Measurements from ENCODE around the gene SCUBE1.
A peak's percentile ranks its signal among the peaks of the same experiment; 100 is the strongest.

The SCUBE1 gene

DNA sequence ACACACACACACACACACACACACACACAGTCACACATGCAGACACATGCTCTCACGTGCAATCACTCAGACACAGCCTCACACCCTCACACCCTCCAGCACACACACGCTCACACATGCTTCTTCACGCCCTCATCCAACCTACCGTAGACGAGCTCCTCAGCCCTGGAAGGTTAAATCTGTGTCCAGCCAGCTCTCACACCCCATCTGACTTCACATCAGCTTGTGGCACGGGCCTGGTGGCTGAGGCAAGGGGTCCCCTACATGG lies 1.3 kb upstream of the SCUBE1 start:
- no peak overlapping the region for H3K4me2 ChIP-seq (ENCODE audit: low read length)
- H3K27ac ChIP-seq, result no peak overlapping the region
- TF ChIP-seq, protein P1, sequence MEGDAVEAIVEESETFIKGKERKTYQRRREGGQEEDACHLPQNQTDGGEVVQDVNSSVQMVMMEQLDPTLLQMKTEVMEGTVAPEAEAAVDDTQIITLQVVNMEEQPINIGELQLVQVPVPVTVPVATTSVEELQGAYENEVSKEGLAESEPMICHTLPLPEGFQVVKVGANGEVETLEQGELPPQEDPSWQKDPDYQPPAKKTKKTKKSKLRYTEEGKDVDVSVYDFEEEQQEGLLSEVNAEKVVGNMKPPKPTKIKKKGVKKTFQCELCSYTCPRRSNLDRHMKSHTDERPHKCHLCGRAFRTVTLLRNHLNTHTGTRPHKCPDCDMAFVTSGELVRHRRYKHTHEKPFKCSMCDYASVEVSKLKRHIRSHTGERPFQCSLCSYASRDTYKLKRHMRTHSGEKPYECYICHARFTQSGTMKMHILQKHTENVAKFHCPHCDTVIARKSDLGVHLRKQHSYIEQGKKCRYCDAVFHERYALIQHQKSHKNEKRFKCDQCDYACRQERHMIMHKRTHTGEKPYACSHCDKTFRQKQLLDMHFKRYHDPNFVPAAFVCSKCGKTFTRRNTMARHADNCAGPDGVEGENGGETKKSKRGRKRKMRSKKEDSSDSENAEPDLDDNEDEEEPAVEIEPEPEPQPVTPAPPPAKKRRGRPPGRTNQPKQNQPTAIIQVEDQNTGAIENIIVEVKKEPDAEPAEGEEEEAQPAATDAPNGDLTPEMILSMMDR (IDR thresholded peaks at IDR 0.05), result no peak
- no peak overlapping the region for H3K9ac ChIP-seq
- no peak overlapping the region for H2AFZ ChIP-seq
- H3K9me3 ChIP-seq (ENCODE audit: control insufficient read depth, low read length), result no peaks in the 10 kb centered on the region
- no peaks in the 10 kb centered on the region for H3K36me3 ChIP-seq (ENCODE audit: control insufficient read depth, insufficient read depth, low read length)
- no peaks in the 10 kb centered on the region for H3K79me2 ChIP-seq
- no peak overlapping the region for H3K4me3 ChIP-seq (ENCODE audit: low read depth, low read length)
- H3K27me3 ChIP-seq (ENCODE audit: control insufficient read depth, insufficient read depth, low read length), result no peaks in the 10 kb centered on the region
- no peaks in the 10 kb centered on the region for H3K4me1 ChIP-seq

GRCh38 chr22:43343670-43344519 lies 723 bp upstream of the SCUBE1 start:
- Histone ChIP-seq H3K9me3 (ENCODE audit: control insufficient read depth, low read length) (no peaks in the 10 kb centered on the region), H3K27ac (no peak overlapping the region), H3K4me2 (ENCODE audit: low read length) (peak overlapping the region; percentile 47), H3K36me3 (ENCODE audit: control insufficient read depth, insufficient read depth, low read length) (no peaks in the 10 kb centered on the region), H2AFZ (peak overlapping the region; percentile 60), H3K4me1 (no peaks in the 10 kb centered on the region), H3K4me3 (ENCODE audit: low read depth, low read length) (peak overlapping the region; percentile 30), H3K9ac (no peak overlapping the region), H3K27me3 (ENCODE audit: control insufficient read depth, insufficient read depth, low read length) (no peaks in the 10 kb centered on the region), H3K79me2 (no peaks in the 10 kb centered on the region)
- TF ChIP-seq, protein P1 (IDR thresholded peaks at IDR 0.05), result no peak

GRCh38 chr22:43342347-43343261 lies 568 bp downstream of the SCUBE1 start:
- Histone ChIP-seq H3K4me2 (ENCODE audit: low read length) (peak overlapping the region; percentile 59), H3K36me3 (ENCODE audit: control insufficient read depth, insufficient read depth, low read length) (no peaks in the 10 kb centered on the region), H3K9ac (no peak overlapping the region), H3K9me3 (ENCODE audit: control insufficient read depth, low read length) (no peaks in the 10 kb centered on the region), H2AFZ (no peak overlapping the region), H3K79me2 (no peaks in the 10 kb centered on the region), H3K4me3 (ENCODE audit: low read depth, low read length) (no peak overlapping the region), H3K27ac (no peak overlapping the region), H3K27me3 (ENCODE audit: control insufficient read depth, insufficient read depth, low read length) (no peaks in the 10 kb centered on the region), H3K4me1 (no peaks in the 10 kb centered on the region)
- TF ChIP-seq, protein P1 (IDR thresholded peaks at IDR 0.05), result no peak

GRCh38 chr22:43341565-43341964 lies 1.6 kb downstream of the SCUBE1 start:
- no peak overlapping the region for H3K9ac ChIP-seq
- H3K27me3 ChIP-seq (ENCODE audit: control insufficient read depth, insufficient read depth, low read length), result no peaks in the 10 kb centered on the region
- no peaks in the 10 kb centered on the region for H3K36me3 ChIP-seq (ENCODE audit: control insufficient read depth, insufficient read depth, low read length)
- H3K4me2 ChIP-seq (ENCODE audit: low read length), result no peak overlapping the region
- H3K4me1 ChIP-seq, result no peaks in the 10 kb centered on the region
- no peaks in the 10 kb centered on the region for H3K9me3 ChIP-seq (ENCODE audit: control insufficient read depth, low read length)
- no peaks in the 10 kb centered on the region for H3K79me2 ChIP-seq
- H2AFZ ChIP-seq, result no peak overlapping the region
- H3K27ac ChIP-seq, result no peak overlapping the region
- TF ChIP-seq, protein P1 (IDR thresholded peaks at IDR 0.05), result no peak
- no peak overlapping the region for H3K4me3 ChIP-seq (ENCODE audit: low read depth, low read length)
